HCT116 (cell line): ENCODE results near the gene TMEM150C. TPM values are rescaled to one million over a fixed set of nuclear protein-coding genes. Genes with fewer than 3 reads are reported as not detected.

Experiments
- ATAC-seq: fragments of 200-7000 bp; cut with Tn5 transposase; 2 replicates; pipeline ENCODE4 v1.9.1; 2020; ENCODE audit warnings: mild to moderate bottlenecking, moderate library complexity
- BruUV-seq: library from RNA; stranded (reverse); fragments of 400-500 nt; replicated peaks from 2 replicates; lab custom pipeline; 2021; lab: Mats Ljungman, UMichigan
- CTCF ChIA-PET: fragments of 300-600 bp; sonication (Branson Sonifier 250); formaldehyde crosslinking; loops from one replicate; lab custom pipeline; 2021; ENCODE audit warnings: antibody characterized with exemption; lab: Charles Lee
- POLR2A ChIA-PET: fragments of 300-600, 350-600 bp; sonication (Branson Sonifier 250); formaldehyde crosslinking; loops from one replicate; lab custom pipeline; 2021; ENCODE audit warnings: antibody characterized with exemption; lab: Charles Lee
- RAD21 ChIA-PET, 2 experiments: fragments of 300-600 bp; sonication (Branson Sonifier 250); formaldehyde crosslinking; loops; one replicate each; lab custom pipeline; 2023; ENCODE audit warnings: low total read pairs in 2 of 2; ENCODE audit not compliant: uncharacterized antibody in 2 of 2, unreplicated experiment in 2 of 2, low non-redundant PET in 1 of 2; lab: Charles Lee
- DNase-seq: peaks from one replicate; pipeline ENCODE4 v3.0.0-alpha.2; 2010; ENCODE audit warnings: low read depth, low spot score
- H2AFZ ChIP-seq: fragments of 200-600 bp; shearing (Covaris generic), sonication (generic); 2 replicates; pipeline ENCODE4 v1.6.1; 2017; ENCODE audit warnings: low read depth, mixed run types, mixed read lengths, antibody characterized with exemption, low read length; ENCODE audit not compliant: poor library complexity, severe bottlenecking
- H3K27ac ChIP-seq: 2 replicates; pipeline ENCODE4 v1.5.1; 2012; ENCODE audit warnings: low read depth, low read length
- H3K27me3 ChIP-seq: fragments of 200-600 bp; sonication (generic); 2 replicates; pipeline ENCODE4 v1.6.1; 2016; ENCODE audit warnings: mixed run types, low read length, mixed read lengths; ENCODE audit not compliant: insufficient read depth
- H3K36me3 ChIP-seq, 2 experiments: fragments of 200-500 bp in 1 of 2; fragments of 200-600 bp in 1 of 2; sonication (Bioruptor generic) in 1 of 2; sonication (generic) in 1 of 2; 2 replicates each; pipeline versions ENCODE4 v1.5.1 to v1.6.1; 2014 to 2016; ENCODE audit warnings: low read length in 2 of 2, inconsistent platforms in 1 of 2, mixed read lengths in 1 of 2, mixed run types in 1 of 2; ENCODE audit not compliant: insufficient read depth in 2 of 2, control insufficient read depth in 1 of 2
- H3K4me1 ChIP-seq, 2 experiments: fragments of 200-600 bp in 1 of 2; sonication (generic) in 1 of 2; 2 replicates each; pipeline versions ENCODE4 v1.5.1 to v1.6.1; 2012 to 2017; ENCODE audit warnings: low read length in 2 of 2, inconsistent platforms in 1 of 2, mild to moderate bottlenecking in 1 of 2, mixed read lengths in 1 of 2, mixed run types in 1 of 2, moderate library complexity in 1 of 2; ENCODE audit not compliant: insufficient read depth in 2 of 2, control insufficient read depth in 1 of 2
- H3K4me2 ChIP-seq: fragments of 200-600 bp; sonication (generic); 2 replicates; pipeline ENCODE4 v1.6.1; 2017; ENCODE audit warnings: mixed run types, low read length, mixed read lengths
- H3K4me3 ChIP-seq, 2 experiments: fragments of 200-600 bp in 1 of 2; sonication (generic) in 1 of 2; replicated peaks in 1 of 2; 2 replicates each; pipeline ENCODE4 v1.5.1; 2011 to 2016; ENCODE audit warnings: low read length in 2 of 2, control low read depth in 1 of 2, low read depth in 1 of 2, mild to moderate bottlenecking in 1 of 2, mixed read lengths in 1 of 2, mixed run types in 1 of 2
- H3K79me2 ChIP-seq: fragments of 200-600 bp; sonication (generic); 2 replicates; pipeline ENCODE4 v1.6.1; 2017; ENCODE audit warnings: mild to moderate bottlenecking, mixed run types, low read length, moderate library complexity, mixed read lengths; ENCODE audit not compliant: insufficient read depth
- H3K9ac ChIP-seq: fragments of 200-600 bp; sonication (generic); 2 replicates; pipeline ENCODE4 v1.6.1; 2016; ENCODE audit warnings: low read length, mixed read lengths
- H3K9me2 ChIP-seq: fragments of 200-600 bp; sonication (generic), shearing (Covaris generic); 2 replicates; pipeline ENCODE4 v1.6.1; 2017; ENCODE audit warnings: mixed run types, mild to moderate bottlenecking, moderate library complexity; ENCODE audit not compliant: insufficient read depth
- H3K9me3 ChIP-seq, 2 experiments: fragments of 200-500 bp in 1 of 2; fragments of 200-600 bp in 1 of 2; sonication (Bioruptor generic) in 1 of 2; sonication (generic) in 1 of 2; 2 replicates each; pipeline ENCODE4 v1.6.1; 2014 to 2017; ENCODE audit warnings: low read length in 2 of 2, mixed read lengths in 2 of 2, inconsistent platforms in 1 of 2, low read depth in 1 of 2, mild to moderate bottlenecking in 1 of 2, mixed run types in 1 of 2, moderate library complexity in 1 of 2; ENCODE audit not compliant: control insufficient read depth in 1 of 2, insufficient read depth in 1 of 2
- H4K20me1 ChIP-seq: fragments of 200-600 bp; sonication (generic), shearing (Covaris generic); 2 replicates; pipeline ENCODE4 v1.6.1; 2017; ENCODE audit warnings: mixed run types, mild to moderate bottlenecking, moderate library complexity; ENCODE audit not compliant: insufficient read depth
- CEBPB ChIP-seq: IDR thresholded peaks from 2 replicates; pipeline ENCODE4 v1.6.1; 2012; ENCODE audit warnings: low read depth
- ELF1 ChIP-seq: IDR thresholded peaks from 2 replicates; pipeline ENCODE4 v1.6.1; 2012; ENCODE audit warnings: low read depth, borderline replicate concordance
- EZH2 ChIP-seq: fragments of 200-600 bp; sonication (generic); IDR thresholded peaks from 2 replicates; pipeline ENCODE4 v1.6.1; 2017; ENCODE audit warnings: antibody characterized with exemption, mixed run types
- EZH2phosphoT487 ChIP-seq: fragments of 200-600 bp; IDR thresholded peaks from 2 replicates; pipeline ENCODE4 v1.6.1; 2018; ENCODE audit warnings: antibody characterized with exemption, borderline replicate concordance
- FOSL1 ChIP-seq: IDR thresholded peaks from 2 replicates; pipeline ENCODE4 v1.6.1; 2012; ENCODE audit warnings: low read depth
- JUND ChIP-seq: IDR thresholded peaks from 2 replicates; pipeline ENCODE4 v1.6.1; 2012
- POLR2A ChIP-seq: IDR thresholded peaks from 2 replicates; pipeline ENCODE4 v1.7.0; 2011; ENCODE audit warnings: borderline replicate concordance; ENCODE audit not compliant: insufficient read depth, insufficient read length; ENCODE audit errors: extremely low read depth
- POLR2AphosphoS5 ChIP-seq: IDR thresholded peaks from 2 replicates; pipeline ENCODE4 v1.6.1; 2011; ENCODE audit warnings: mild to moderate bottlenecking, low read depth, low read length, moderate library complexity
- SIN3A ChIP-seq: IDR thresholded peaks from 2 replicates; pipeline ENCODE4 v1.6.1; 2012; ENCODE audit warnings: low read depth
- YY1 ChIP-seq: IDR thresholded peaks from 2 replicates; pipeline ENCODE4 v1.6.1; 2011; ENCODE audit warnings: low read length, low read depth, moderate library complexity, mild to moderate bottlenecking; ENCODE audit not compliant: insufficient replicate concordance; ENCODE audit errors: extremely low read depth
- ZNF274 ChIP-seq: fragments of 200-500 bp; sonication (Bioruptor generic); IDR thresholded peaks from 2 replicates; pipeline ENCODE4 v1.6.1; 2014; ENCODE audit warnings: mild to moderate bottlenecking, low read depth, low read length, inconsistent platforms
- intact Hi-C: fragments of 100-400 bp; cut with micrococcal nuclease; formaldehyde crosslinking; loops from 2 replicates; pipeline ENCODE4 v1.10.0; 2022
- total RNA-seq: library from RNA; stranded (reverse); gene quantifications from one replicate; pipeline ENCODE4 v1.2.1, GENCODE V29; 2021; ENCODE audit not compliant: unreplicated experiment
- TF ChIP-seq, protein P1 (sequence below): IDR thresholded peaks from 2 replicates; pipeline ENCODE4 v1.6.1; 2012; ENCODE audit warnings: low read depth
- TF ChIP-seq, protein P2 (sequence below): IDR thresholded peaks from 2 replicates; pipeline ENCODE4 v1.6.1; 2012

Gene TMEM150C
- total RNA-seq, 1 experiment from 2014 or later: 1.2 TPM

DNA sequence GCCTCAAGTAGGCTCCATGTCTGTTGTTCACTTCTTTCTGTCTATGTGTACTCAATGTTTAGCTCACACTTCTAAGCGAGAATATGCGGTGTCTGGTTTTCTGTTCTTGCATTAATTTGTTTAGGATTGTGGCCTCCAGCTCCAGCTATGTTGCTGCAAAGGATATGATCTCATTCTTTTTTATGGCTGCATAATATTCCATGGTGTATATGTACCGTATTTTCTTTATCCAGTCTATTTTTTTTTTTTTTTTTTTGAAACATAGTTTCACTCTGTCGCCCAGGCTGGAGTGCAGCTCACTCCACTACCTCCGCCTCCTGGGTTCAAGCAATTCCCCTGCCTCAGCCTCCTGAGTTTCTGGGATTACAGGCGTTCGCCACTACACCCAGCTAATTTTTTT lies 5.7 kb upstream of the TMEM150C start:
- ChIA-PET POLR2A (no interaction called here), RAD21 (no interaction called here)
- no peak for ATAC-seq

DNA sequence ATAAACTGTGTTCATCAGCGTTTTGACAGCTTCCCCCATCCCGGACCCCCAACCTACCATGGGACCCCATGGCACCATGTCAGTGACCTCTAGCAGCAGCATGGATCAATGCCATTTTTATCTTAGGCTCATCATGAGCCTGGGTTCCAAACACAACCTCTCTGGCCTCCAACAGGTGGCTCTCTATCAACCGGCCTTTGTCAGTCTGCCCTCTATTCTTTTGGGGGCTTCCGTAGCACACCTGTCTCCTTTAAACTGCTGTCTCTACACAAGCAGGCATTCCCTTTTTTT lies 721 bp upstream of the TMEM150C start:
- TF ChIP-seq EZH2phosphoT487: no peak
- TF ChIP-seq, protein P1, sequence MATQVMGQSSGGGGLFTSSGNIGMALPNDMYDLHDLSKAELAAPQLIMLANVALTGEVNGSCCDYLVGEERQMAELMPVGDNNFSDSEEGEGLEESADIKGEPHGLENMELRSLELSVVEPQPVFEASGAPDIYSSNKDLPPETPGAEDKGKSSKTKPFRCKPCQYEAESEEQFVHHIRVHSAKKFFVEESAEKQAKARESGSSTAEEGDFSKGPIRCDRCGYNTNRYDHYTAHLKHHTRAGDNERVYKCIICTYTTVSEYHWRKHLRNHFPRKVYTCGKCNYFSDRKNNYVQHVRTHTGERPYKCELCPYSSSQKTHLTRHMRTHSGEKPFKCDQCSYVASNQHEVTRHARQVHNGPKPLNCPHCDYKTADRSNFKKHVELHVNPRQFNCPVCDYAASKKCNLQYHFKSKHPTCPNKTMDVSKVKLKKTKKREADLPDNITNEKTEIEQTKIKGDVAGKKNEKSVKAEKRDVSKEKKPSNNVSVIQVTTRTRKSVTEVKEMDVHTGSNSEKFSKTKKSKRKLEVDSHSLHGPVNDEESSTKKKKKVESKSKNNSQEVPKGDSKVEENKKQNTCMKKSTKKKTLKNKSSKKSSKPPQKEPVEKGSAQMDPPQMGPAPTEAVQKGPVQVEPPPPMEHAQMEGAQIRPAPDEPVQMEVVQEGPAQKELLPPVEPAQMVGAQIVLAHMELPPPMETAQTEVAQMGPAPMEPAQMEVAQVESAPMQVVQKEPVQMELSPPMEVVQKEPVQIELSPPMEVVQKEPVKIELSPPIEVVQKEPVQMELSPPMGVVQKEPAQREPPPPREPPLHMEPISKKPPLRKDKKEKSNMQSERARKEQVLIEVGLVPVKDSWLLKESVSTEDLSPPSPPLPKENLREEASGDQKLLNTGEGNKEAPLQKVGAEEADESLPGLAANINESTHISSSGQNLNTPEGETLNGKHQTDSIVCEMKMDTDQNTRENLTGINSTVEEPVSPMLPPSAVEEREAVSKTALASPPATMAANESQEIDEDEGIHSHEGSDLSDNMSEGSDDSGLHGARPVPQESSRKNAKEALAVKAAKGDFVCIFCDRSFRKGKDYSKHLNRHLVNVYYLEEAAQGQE: no peak
- TF ChIP-seq ZNF274: no peak
- TF ChIP-seq SIN3A: no peak
- TF ChIP-seq EZH2: no peak
- TF ChIP-seq FOSL1: no peak
- no peak for TF ChIP-seq POLR2AphosphoS5
- TF ChIP-seq, protein P2, sequence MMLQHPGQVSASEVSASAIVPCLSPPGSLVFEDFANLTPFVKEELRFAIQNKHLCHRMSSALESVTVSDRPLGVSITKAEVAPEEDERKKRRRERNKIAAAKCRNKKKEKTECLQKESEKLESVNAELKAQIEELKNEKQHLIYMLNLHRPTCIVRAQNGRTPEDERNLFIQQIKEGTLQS: no peak
- no peak for TF ChIP-seq JUND
- no peak for TF ChIP-seq POLR2A
- TF ChIP-seq YY1: no peak
- TF ChIP-seq ELF1: no peak
- H3K4me3 ChIP-seq: peak overlapping the region in 1 of 2 experiments; percentile 52; a peak in 2 of 4 replicates
- no peaks in the 10 kb centered on the region for H3K9me3 ChIP-seq
- H3K9ac ChIP-seq: no peak overlapping the region
- ChIA-PET RAD21 (no interaction called here), CTCF (no interaction called here), POLR2A (no interaction called here)
- ATAC-seq (no peak), DNase-seq (no peak)
- peak overlapping the region; percentile 74 for H3K4me2 ChIP-seq
- H3K4me1 ChIP-seq: peaks cover 0 to 5% of the 10 kb centered on the region in 2 experiments; a peak in 2 of 4 replicates
- intact Hi-C loops: no loop called here
- H3K27ac ChIP-seq: no peak overlapping the region
- H3K27me3 ChIP-seq: no peaks in the 10 kb centered on the region
- no peaks in the 10 kb centered on the region for H3K36me3 ChIP-seq
- no TSS peak for BruUV-seq
- no peaks in the 10 kb centered on the region for H4K20me1 ChIP-seq
- H3K9me2 ChIP-seq: no peaks in the 10 kb centered on the region
- H2AFZ ChIP-seq: peak overlapping the region; percentile 92
- H3K79me2 ChIP-seq: no peaks in the 10 kb centered on the region

More for the DNA sequence above, 5.7 kb upstream of the TMEM150C start:
- H3K4me3 ChIP-seq: no peak overlapping the region
- DNase-seq: no peak
- intact Hi-C loops: no loop called here
- no peaks in the 10 kb centered on the region for H3K9me3 ChIP-seq
- peaks cover 0 to under 1% of the 10 kb centered on the region in 2 experiments; a peak in 1 of 4 replicates for H3K4me1 ChIP-seq
- TF ChIP-seq CEBPB (no peak), POLR2AphosphoS5 (no peak)
- H3K36me3 ChIP-seq: no peaks in the 10 kb centered on the region
- H3K9me2 ChIP-seq: no peaks in the 10 kb centered on the region
- no TSS peak for BruUV-seq
- CTCF ChIA-PET: no interaction called here
- no peak overlapping the region for H2AFZ ChIP-seq
- no peaks in the 10 kb centered on the region for H3K27me3 ChIP-seq
- H3K27ac ChIP-seq: no peak overlapping the region
- no peaks in the 10 kb centered on the region for H4K20me1 ChIP-seq
- no peaks in the 10 kb centered on the region for H3K79me2 ChIP-seq
- no peak overlapping the region for H3K4me2 ChIP-seq
- no peak overlapping the region for H3K9ac ChIP-seq
